ENCODE results near the gene MPO. TPM values are rescaled to one million over a fixed set of nuclear protein-coding genes. Genes with fewer than 3 reads are reported as not detected.
A peak's percentile ranks its signal among the peaks of the same experiment; 100 is the strongest.

The MPO gene
- total and polyA plus RNA-seq, 9 of the 15 experiments (the other 6 are each of a cell fraction or from before 2014, with no cell fraction given) = 0.04 to 0.47 (median 0.39) TPM; not detected in 6

- TF ChIP-seq MCM3 (IDR thresholded peaks at IDR 0.05) = no peak
- peak; percentile 16; the same call in 1 of the 2 replicates for TF ChIP-seq JUND (IDR thresholded peaks at IDR 0.05; ENCODE audit: borderline replicate concordance, low read depth, low read length)
- no peak; the same call in 2 of the 3 replicates for TF ChIP-seq JUND (tag; IDR thresholded peaks at IDR 0.05; ENCODE audit: borderline replicate concordance, low read depth, low read length)
- TF ChIP-seq DPF2 (IDR thresholded peaks at IDR 0.05) = 0 out of 2 replicates have a peak, but pooled peaks have one; percentile 40
- no peak for TF ChIP-seq IRF9 (tag; IDR thresholded peaks at IDR 0.05)
- TF ChIP-seq RCOR1 (IDR thresholded peaks at IDR 0.05; ENCODE audit: borderline replicate concordance in 1 of 2, low read depth in 2 of 2, low read length in 2 of 2) = peak in 1 of 2 experiments; percentile 51; a peak in 1 of 4 replicates
- no peak for TF ChIP-seq SMARCA5 (IDR thresholded peaks at IDR 0.05)
- peak; percentile 14 for TF ChIP-seq MEIS2 (IDR thresholded peaks at IDR 0.05; ENCODE audit: partially characterized antibody)
- no peak for TF ChIP-seq MCM5 (IDR thresholded peaks at IDR 0.05; ENCODE audit: low read depth)
- TF ChIP-seq, protein P1, sequence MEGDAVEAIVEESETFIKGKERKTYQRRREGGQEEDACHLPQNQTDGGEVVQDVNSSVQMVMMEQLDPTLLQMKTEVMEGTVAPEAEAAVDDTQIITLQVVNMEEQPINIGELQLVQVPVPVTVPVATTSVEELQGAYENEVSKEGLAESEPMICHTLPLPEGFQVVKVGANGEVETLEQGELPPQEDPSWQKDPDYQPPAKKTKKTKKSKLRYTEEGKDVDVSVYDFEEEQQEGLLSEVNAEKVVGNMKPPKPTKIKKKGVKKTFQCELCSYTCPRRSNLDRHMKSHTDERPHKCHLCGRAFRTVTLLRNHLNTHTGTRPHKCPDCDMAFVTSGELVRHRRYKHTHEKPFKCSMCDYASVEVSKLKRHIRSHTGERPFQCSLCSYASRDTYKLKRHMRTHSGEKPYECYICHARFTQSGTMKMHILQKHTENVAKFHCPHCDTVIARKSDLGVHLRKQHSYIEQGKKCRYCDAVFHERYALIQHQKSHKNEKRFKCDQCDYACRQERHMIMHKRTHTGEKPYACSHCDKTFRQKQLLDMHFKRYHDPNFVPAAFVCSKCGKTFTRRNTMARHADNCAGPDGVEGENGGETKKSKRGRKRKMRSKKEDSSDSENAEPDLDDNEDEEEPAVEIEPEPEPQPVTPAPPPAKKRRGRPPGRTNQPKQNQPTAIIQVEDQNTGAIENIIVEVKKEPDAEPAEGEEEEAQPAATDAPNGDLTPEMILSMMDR (IDR thresholded peaks at IDR 0.05 in 2 of 3, conservative IDR thresholded peaks at IDR 0.05 in 1 of 3; ENCODE audit: insufficient read depth in 2 of 3, low read depth in 1 of 3, low read length in 3 of 3) = peak in 1 of 3 experiments; percentile 13; a peak in 1 of 6 replicates
- no peak for TF ChIP-seq ZNF12 (CRISPR knock-in tag; IDR thresholded peaks at IDR 0.05)
- TF ChIP-seq TRIM28 (IDR thresholded peaks at IDR 0.05) = no peak
- no peak for TF ChIP-seq ZNF431 (CRISPR knock-in tag; IDR thresholded peaks at IDR 0.05)
- no peak for TF ChIP-seq ZBTB8A (IDR thresholded peaks at IDR 0.05; ENCODE audit: partially characterized antibody)
- no peak for TF ChIP-seq HDAC8 (tag; IDR thresholded peaks at IDR 0.05)
- TF ChIP-seq NCOA6 (IDR thresholded peaks at IDR 0.05) = no peak
- no peak for TF ChIP-seq U2AF2 (optimal IDR thresholded peaks at IDR 0.05; ENCODE audit: low read depth, low read length)
- no peak for TF ChIP-seq ZNF436 (CRISPR knock-in tag; IDR thresholded peaks at IDR 0.05)
- no peak for TF ChIP-seq ZNF146 (CRISPR knock-in tag; IDR thresholded peaks at IDR 0.05; ENCODE audit: unreplicated experiment)
- TF ChIP-seq HMBOX1 (IDR thresholded peaks at IDR 0.05) = peak; percentile 77
- no peak for TF ChIP-seq ZNF395 (CRISPR knock-in tag; IDR thresholded peaks at IDR 0.05)
- no peak for TF ChIP-seq ZBTB11 (CRISPR knock-in tag; IDR thresholded peaks at IDR 0.05)
Measured at GRCh38 chr17:58244963-58245362, 35.8 kb downstream of the MPO start (continued).
